PFSK-1 (cell line): ENCODE results near the gene ARF1.

Source experiments
- POLR2AphosphoS5 ChIP-seq: IDR thresholded peaks from 2 replicates; pipeline ENCODE4 v1.6.1; 2012; ENCODE audit warnings: low read depth, mild to moderate bottlenecking, control low read depth, low read length, moderate library complexity
- SIN3A ChIP-seq: IDR thresholded peaks from 2 replicates; pipeline ENCODE4 v1.6.1; 2012; ENCODE audit warnings: mild to moderate bottlenecking, low read length, moderate library complexity, borderline replicate concordance; ENCODE audit not compliant: insufficient read depth
- TAF1 ChIP-seq: IDR thresholded peaks from 2 replicates; pipeline ENCODE4 v1.6.1; 2012; ENCODE audit warnings: low read length, control low read depth, borderline replicate concordance; ENCODE audit not compliant: insufficient read depth
- TF ChIP-seq, protein P1 (sequence below), 2 experiments: IDR thresholded peaks; 2 replicates each; pipeline versions ENCODE4 v1.6.1 to v1.8.0; 2011 to 2012; ENCODE audit warnings: low read depth in 2 of 2, low read length in 2 of 2, control low read depth in 1 of 2, inconsistent platforms in 1 of 2, mild to moderate bottlenecking in 1 of 2, moderate library complexity in 1 of 2; ENCODE audit not compliant: insufficient read depth in 1 of 2

DNA sequence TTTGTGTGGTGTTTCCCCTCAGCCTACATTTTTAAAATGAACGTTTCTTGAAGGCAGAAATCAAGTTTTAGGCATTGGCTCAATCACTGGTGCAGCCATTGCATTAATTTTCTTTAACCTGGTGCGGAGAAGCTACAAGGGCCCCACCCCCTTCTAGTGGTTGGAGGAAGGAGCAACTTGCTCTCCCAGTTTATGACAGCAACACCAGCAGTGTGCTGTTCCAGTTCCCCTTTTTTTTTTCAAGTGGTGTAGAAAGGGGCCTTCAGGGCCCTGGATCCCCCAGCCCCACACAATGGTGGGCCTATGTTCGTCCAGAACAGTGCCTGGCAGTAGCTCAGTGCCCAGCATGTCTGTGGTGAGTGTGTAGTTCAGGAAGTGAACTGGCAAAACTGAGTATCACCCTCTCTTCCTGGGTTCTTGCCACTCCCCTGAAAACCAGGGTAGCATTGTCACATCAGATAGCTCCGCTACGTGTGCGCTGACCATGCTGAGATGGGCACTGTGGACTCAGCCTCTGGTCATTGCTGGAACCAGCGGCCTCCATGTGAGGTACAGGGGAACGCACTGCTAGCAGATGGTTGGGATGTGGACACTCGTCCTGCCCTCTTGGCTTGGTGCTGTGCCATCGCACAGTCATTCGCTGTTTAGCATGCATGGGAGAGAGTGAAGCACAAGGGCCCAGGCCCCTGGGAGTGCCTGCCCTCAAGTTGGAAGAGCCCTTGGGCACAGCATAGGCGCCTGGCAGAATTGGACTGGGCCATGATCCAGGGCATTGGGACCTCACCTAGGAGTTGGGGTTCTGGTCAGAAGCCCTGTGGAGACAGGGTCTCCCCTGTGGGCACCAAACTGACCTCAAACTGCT, 7.2 kb downstream of the ARF1 start:
- TF ChIP-seq POLR2AphosphoS5 (no peak), SIN3A (no peak), TAF1 (no peak)
- TF ChIP-seq, protein P1, sequence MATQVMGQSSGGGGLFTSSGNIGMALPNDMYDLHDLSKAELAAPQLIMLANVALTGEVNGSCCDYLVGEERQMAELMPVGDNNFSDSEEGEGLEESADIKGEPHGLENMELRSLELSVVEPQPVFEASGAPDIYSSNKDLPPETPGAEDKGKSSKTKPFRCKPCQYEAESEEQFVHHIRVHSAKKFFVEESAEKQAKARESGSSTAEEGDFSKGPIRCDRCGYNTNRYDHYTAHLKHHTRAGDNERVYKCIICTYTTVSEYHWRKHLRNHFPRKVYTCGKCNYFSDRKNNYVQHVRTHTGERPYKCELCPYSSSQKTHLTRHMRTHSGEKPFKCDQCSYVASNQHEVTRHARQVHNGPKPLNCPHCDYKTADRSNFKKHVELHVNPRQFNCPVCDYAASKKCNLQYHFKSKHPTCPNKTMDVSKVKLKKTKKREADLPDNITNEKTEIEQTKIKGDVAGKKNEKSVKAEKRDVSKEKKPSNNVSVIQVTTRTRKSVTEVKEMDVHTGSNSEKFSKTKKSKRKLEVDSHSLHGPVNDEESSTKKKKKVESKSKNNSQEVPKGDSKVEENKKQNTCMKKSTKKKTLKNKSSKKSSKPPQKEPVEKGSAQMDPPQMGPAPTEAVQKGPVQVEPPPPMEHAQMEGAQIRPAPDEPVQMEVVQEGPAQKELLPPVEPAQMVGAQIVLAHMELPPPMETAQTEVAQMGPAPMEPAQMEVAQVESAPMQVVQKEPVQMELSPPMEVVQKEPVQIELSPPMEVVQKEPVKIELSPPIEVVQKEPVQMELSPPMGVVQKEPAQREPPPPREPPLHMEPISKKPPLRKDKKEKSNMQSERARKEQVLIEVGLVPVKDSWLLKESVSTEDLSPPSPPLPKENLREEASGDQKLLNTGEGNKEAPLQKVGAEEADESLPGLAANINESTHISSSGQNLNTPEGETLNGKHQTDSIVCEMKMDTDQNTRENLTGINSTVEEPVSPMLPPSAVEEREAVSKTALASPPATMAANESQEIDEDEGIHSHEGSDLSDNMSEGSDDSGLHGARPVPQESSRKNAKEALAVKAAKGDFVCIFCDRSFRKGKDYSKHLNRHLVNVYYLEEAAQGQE (IDR thresholded peaks at IDR 0.05; ENCODE audit: insufficient read depth in 1 of 2, low read depth in 2 of 2, low read length in 2 of 2), result no peak
